GM21576 (cell line): Measurements from ENCODE around the gene P2RY12.

Experiments used
- ATAC-seq: cut with Tn5 transposase; IDR thresholded peaks from one replicate; pipeline ENCODE4 v1.9.1; 2021; ENCODE audit warnings: mild to moderate bottlenecking, moderate library complexity; ENCODE audit not compliant: unreplicated experiment

P2RY12 gene

GRCh38 chr3:151309566-151309965 is 75.0 kb downstream of the P2RY12 start:
- no peak for ATAC-seq

- ATAC-seq, result no peak
Measured at GRCh38 chr3:151307583-151308488, 76.7 kb downstream of the P2RY12 start.

- ATAC-seq, result no peak
Measured at GRCh38 chr3:151307131-151307530, 77.4 kb downstream of the P2RY12 start.

GRCh38 chr3:151306168-151306810 is 78.3 kb downstream of the P2RY12 start:
- no peak for ATAC-seq

- no peak for ATAC-seq
Measured at GRCh38 chr3:151305775-151306151, 78.8 kb downstream of the P2RY12 start.

- no peak for ATAC-seq
Measured at GRCh38 chr3:151305060-151305774, 79.3 kb downstream of the P2RY12 start.

GRCh38 chr3:151303751-151304150 is 80.8 kb downstream of the P2RY12 start:
- no peak for ATAC-seq

GRCh38 chr3:151301787-151302186 is 82.8 kb downstream of the P2RY12 start:
- no peak for ATAC-seq

- ATAC-seq, result no peak
Measured at GRCh38 chr3:151300539-151300938, 84.0 kb downstream of the P2RY12 start.

- ATAC-seq, result no peak
Measured at GRCh38 chr3:151299006-151299405, 85.5 kb downstream of the P2RY12 start.

- no peak for ATAC-seq
Measured at GRCh38 chr3:151297429-151297828, 87.1 kb downstream of the P2RY12 start.

- ATAC-seq, result no peak
Measured at GRCh38 chr3:151296226-151296625, 88.3 kb downstream of the P2RY12 start.

GRCh38 chr3:151293127-151293526 is 91.4 kb downstream of the P2RY12 start:
- ATAC-seq, result no peak

GRCh38 chr3:151290673-151291072 is 93.9 kb downstream of the P2RY12 start:
- no peak for ATAC-seq

- no peak for ATAC-seq
Measured at GRCh38 chr3:151289445-151289844, 95.1 kb downstream of the P2RY12 start.
